Immature natural killer cell (primary cell): ENCODE data around the gene KLK15. TPM values are rescaled to one million over a fixed set of nuclear protein-coding genes. Genes with fewer than 3 reads are reported as not detected.
A peak's percentile ranks its signal among the peaks of the same experiment; 100 is the strongest.

Experiments used
- DNase-seq, 3 donors: peaks; one replicate each; pipeline ENCODE4 v3.0.0; 2022; ENCODE audit warnings: mixed read lengths in 1 of 3
- H3K27ac Mint-ChIP-seq, 6 donors: one replicate each; pipeline ENCODE4 v1.8.0; 2020; ENCODE audit warnings: mixed read lengths in 6 of 6, mild to moderate bottlenecking in 5 of 6, inconsistent platforms in 4 of 6, moderate library complexity in 3 of 6
- H3K27me3 Mint-ChIP-seq, 3 donors: one replicate each; pipeline ENCODE4 v1.8.0; 2020 to 2021; ENCODE audit warnings: low read depth in 3 of 3, mild to moderate bottlenecking in 3 of 3, mixed read lengths in 3 of 3, moderate library complexity in 3 of 3, inconsistent platforms in 1 of 3
- H3K36me3 Mint-ChIP-seq, 3 donors: one replicate each; pipeline ENCODE4 v1.8.0; 2020; ENCODE audit warnings: mixed read lengths in 3 of 3, inconsistent platforms in 2 of 3, mild to moderate bottlenecking in 2 of 3
- H3K4me1 Mint-ChIP-seq, 2 donors: one replicate each; pipeline ENCODE4 v1.8.0; 2020; ENCODE audit warnings: inconsistent platforms in 2 of 2, mild to moderate bottlenecking in 2 of 2, mixed read lengths in 2 of 2, moderate library complexity in 1 of 2
- H3K4me3 Mint-ChIP-seq, 5 donors: one replicate each; pipeline ENCODE4 v1.8.0; 2020; ENCODE audit warnings: mild to moderate bottlenecking in 5 of 5, mixed read lengths in 5 of 5, inconsistent platforms in 3 of 5, moderate library complexity in 3 of 5
- H3K9me3 Mint-ChIP-seq, 6 donors: one replicate each; pipeline ENCODE4 v1.8.0; 2020; ENCODE audit warnings: mild to moderate bottlenecking in 6 of 6, mixed read lengths in 6 of 6, inconsistent platforms in 4 of 6, moderate library complexity in 3 of 6
- polyA plus RNA-seq, 3 donors: library from polyadenylated mRNA; unstranded; fragments of 300-500 nt; fragmentation: Illumina TruSeq; gene quantifications; one replicate each; pipeline ENCODE4 v1.2.3, GENCODE V29; 2021

Gene KLK15, protein sequence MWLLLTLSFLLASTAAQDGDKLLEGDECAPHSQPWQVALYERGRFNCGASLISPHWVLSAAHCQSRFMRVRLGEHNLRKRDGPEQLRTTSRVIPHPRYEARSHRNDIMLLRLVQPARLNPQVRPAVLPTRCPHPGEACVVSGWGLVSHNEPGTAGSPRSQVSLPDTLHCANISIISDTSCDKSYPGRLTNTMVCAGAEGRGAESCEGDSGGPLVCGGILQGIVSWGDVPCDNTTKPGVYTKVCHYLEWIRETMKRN
- polyA plus RNA-seq = not detected

DNA sequence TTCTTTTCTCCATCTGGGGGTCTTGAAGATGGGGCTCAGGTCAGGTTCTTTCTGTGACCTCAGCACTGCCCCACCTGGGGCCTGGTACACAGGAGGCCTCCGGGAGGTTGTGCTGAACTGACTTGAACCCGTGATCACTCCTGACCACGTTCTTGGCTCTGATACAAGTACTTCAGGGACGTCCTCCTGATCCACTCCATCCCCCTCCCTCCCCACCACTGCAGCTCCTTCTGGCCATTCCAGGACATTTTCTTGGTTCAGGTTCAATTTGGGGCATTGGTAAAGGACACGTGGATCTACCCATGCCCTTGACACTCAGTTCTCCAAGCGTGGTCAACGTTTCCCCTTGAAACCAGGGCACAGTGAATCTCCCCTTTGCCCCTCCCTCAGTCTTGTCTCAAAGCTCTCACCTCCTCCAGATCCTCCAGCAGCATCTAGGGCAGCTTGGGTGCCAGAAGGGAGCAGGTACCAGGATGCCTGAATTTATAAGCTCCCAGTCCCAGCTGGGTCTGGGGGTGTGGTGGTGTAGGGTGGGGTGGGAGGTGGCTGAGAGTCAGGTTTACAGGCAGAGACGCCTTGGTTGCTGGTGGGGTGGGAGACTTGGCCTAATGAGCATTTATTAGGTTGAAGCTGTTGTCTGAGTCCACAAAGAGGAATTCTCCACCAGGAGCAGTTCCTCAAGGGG is at the start of gene KLK15:
Gene KLK15, minus strand, starts transcription at position 458 of the 685 bp plus-strand sequence. CDS start 2,082 bp downstream, outside the sequence.
- Mint-ChIP-seq H3K36me3 (no peaks in the 10 kb centered on the region), H3K27me3 (peaks cover 3 to 14% (median 12%) of the 10 kb centered on the region in 3 donors), H3K4me1 (peaks cover 13% of the 10 kb centered on the region in 2 donors), H3K27ac (no peak within 1 kb of the TSS), H3K4me3 (peak within 1 kb of the TSS in 3 of 5 donors; percentile 18 to 58 (median 36)), H3K9me3 (peaks cover 0 to 1% (median 0%) of the 10 kb centered on the region in 6 donors)
- DNase-seq = no peak

DNA sequence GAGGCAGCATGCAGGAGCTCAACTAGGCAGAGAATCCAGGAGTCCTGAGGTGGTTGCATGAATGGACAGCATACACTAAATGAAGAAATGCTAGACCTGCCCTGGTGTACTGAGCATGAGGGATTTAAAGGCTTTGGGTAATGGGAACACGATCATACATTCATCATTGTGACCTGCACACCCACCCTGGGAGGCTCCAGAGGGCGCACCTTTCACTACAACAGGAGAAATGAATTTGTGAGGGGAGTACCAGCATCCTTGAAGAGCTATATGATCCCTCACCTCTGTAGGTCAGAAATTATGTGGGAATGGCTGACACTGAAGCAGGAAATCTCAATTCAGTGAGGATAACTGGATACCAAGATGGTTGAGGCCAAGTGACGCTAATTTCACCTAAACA is 48.8 kb upstream of the KLK15 start:
- Mint-ChIP-seq H3K36me3 (no peaks in the 10 kb centered on the region), H3K4me3 (no peak overlapping the region), H3K27ac (no peak overlapping the region), H3K27me3 (peaks cover 3 to 12% (median 4%) of the 10 kb centered on the region in 3 donors), H3K9me3 (no peaks in the 10 kb centered on the region), H3K4me1 (no peaks in the 10 kb centered on the region)
- no peak for DNase-seq

DNA sequence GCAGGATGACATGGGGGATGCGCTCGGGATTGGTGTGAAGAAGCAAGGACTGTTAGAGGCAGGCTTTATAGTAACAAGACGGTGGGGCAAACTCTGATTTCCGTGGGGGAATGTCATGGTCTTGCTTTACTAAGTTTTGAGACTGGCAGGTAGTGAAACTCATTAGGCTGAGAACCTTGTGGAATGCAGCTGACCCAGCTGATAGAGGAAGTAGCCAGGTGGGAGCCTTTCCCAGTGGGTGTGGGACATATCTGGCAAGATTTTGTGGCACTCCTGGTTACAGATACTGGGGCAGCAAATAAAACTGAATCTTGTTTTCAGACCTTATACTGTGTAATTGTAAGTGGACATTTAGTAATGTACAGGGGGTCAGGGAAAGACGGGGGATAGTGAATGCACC is 46.9 kb upstream of the KLK15 start:
- DNase-seq = no peak
- no peaks in the 10 kb centered on the region for H3K9me3 Mint-ChIP-seq
- H3K27ac Mint-ChIP-seq = no peak overlapping the region
- no peaks in the 10 kb centered on the region for H3K36me3 Mint-ChIP-seq
- H3K4me1 Mint-ChIP-seq = no peaks in the 10 kb centered on the region
- H3K4me3 Mint-ChIP-seq = no peak overlapping the region
- H3K27me3 Mint-ChIP-seq = peaks cover 3 to 10% (median 4%) of the 10 kb centered on the region in 3 donors

DNA sequence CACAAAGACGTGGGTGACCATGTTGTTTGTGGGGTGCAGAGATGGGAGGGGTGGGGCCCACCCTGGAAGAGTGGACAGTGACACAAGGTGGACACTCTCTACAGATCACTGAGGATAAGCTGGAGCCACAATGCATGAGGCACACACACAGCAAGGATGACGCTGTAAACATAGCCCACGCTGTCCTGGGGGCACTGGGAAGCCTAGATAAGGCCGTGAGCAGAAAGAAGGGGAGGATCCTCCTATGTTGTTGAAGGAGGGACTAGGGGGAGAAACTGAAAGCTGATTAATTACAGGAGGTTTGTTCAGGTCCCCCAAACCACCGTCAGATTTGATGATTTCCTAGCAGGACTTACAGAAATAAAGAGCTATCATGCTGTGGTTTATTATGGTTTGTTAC is 45.5 kb upstream of the KLK15 start:
- Mint-ChIP-seq H3K4me3 (no peak overlapping the region), H3K4me1 (no peaks in the 10 kb centered on the region), H3K9me3 (no peaks in the 10 kb centered on the region), H3K27me3 (peaks cover 3 to 8% (median 4%) of the 10 kb centered on the region in 3 donors), H3K27ac (no peak overlapping the region), H3K36me3 (no peaks in the 10 kb centered on the region)
- DNase-seq = no peak

DNA sequence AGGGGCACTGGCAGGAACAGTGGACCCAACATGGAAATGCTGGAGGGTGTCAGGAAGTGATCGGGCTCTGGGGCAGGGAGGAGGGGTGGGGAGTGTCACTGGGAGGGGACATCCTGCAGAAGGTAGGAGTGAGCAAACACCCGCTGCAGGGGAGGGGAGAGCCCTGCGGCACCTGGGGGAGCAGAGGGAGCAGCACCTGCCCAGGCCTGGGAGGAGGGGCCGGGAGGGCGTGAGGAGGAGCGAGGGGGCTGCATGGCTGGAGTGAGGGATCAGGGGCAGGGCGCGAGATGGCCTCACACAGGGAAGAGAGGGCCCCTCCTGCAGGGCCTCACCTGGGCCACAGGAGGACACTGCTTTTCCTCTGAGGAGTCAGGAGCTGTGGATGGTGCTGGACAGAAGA is 44.0 kb upstream of the KLK15 start:
- Mint-ChIP-seq H3K27me3 (peaks cover 5 to 6% (median 5%) of the 10 kb centered on the region in 3 donors), H3K9me3 (no peaks in the 10 kb centered on the region)

DNA sequence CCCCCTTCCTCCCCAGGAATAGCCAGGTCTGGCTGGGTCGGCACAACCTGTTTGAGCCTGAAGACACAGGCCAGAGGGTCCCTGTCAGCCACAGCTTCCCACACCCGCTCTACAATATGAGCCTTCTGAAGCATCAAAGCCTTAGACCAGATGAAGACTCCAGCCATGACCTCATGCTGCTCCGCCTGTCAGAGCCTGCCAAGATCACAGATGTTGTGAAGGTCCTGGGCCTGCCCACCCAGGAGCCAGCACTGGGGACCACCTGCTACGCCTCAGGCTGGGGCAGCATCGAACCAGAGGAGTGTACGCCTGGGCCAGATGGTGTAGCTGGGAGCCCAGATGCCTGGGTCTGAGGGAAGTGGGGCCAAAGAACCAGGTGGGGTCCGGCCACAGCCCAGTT is 43.1 kb upstream of the KLK15 start:
- no peak for DNase-seq
- Mint-ChIP-seq H3K36me3 (no peaks in the 10 kb centered on the region), H3K4me3 (no peak overlapping the region), H3K27ac (no peak overlapping the region), H3K27me3 (peaks cover 4 to 6% (median 5%) of the 10 kb centered on the region in 3 donors), H3K4me1 (no peaks in the 10 kb centered on the region), H3K9me3 (no peaks in the 10 kb centered on the region)

More for the DNA sequence above, 44.0 kb upstream of the KLK15 start:
- no peak overlapping the region for H3K27ac Mint-ChIP-seq
- H3K4me3 Mint-ChIP-seq = no peak overlapping the region
- no peak for DNase-seq
- H3K4me1 Mint-ChIP-seq = no peaks in the 10 kb centered on the region
- no peaks in the 10 kb centered on the region for H3K36me3 Mint-ChIP-seq

DNA sequence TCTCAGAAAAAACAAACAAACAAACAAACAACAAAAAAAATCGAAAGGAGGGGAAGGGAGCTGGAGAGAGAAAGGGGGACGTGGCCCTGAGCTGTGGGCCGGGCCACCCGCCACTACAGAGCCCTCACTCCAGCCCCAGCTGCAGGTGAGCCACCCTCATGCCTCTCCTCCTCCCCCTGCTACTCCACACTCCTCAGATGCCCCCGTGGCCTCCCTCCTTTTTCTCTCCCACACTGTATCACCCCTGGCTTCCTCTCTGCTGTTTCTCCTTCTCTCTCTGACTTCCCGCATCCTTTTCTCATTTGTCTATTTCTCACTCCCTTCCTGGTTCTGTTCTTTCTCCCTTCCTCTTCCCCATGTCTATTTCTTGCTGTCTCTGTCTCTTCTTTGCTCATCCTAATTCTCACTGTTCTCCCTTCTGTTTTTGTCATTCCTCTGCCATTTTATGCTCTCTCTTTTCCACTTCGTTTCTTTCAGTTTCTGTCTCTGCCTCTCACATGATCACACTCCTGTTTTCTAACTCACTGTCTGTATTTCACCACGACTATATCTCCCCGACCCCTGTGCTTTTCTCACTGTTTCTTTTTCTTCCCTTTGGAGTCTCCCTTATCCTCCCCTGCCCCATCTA is 42.5 kb upstream of the KLK15 start:
- Mint-ChIP-seq H3K27ac (no peak overlapping the region), H3K27me3 (peaks cover 5 to 6% (median 5%) of the 10 kb centered on the region in 3 donors)
- DNase-seq = no peak

DNA sequence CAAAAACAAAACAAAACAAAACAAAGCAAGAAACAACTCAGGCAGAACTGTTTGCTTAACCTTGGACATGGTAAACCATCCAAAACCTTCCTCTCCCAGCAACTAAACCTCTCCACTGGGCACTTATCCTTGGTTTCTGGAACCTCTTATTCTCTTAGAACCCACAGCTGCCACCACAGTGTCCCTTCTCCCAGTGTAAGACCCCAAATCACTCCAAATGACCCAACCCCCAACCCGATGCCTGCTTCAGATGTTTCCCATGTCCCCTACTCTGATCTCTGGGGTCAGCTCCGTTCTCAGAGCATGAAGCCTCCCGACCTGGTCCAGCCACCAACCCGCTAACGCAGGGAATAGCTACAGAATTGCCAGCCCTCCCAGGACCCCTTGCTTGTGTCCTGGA is 40.8 kb upstream of the KLK15 start:
- Mint-ChIP-seq H3K36me3 (no peaks in the 10 kb centered on the region), H3K9me3 (peaks cover 0 to 3% (median 0%) of the 10 kb centered on the region in 6 donors), H3K27ac (no peak overlapping the region), H3K4me3 (no peak overlapping the region), H3K4me1 (no peaks in the 10 kb centered on the region), H3K27me3 (peaks cover 3 to 5% (median 4%) of the 10 kb centered on the region in 3 donors)
- DNase-seq = no peak

More for the DNA sequence above, 42.5 kb upstream of the KLK15 start:
- H3K9me3 Mint-ChIP-seq = peaks cover 0 to 1% (median 0%) of the 10 kb centered on the region in 6 donors
- no peaks in the 10 kb centered on the region for H3K36me3 Mint-ChIP-seq
- H3K4me3 Mint-ChIP-seq = no peak overlapping the region
- H3K4me1 Mint-ChIP-seq = no peaks in the 10 kb centered on the region

DNA sequence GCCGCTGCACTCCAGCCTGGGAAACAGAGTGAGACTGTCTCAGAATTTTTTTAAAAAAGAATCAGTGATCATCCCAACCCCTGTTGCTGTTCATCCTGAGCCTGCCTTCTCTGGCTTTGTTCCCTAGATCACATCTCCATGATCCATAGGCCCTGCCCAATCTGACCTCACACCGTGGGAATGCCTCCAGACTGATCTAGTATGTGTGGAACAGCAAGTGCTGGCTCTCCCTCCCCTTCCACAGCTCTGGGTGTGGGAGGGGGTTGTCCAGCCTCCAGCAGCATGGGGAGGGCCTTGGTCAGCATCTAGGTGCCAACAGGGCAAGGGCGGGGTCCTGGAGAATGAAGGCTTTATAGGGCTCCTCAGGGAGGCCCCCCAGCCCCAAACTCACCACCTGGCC is 39.7 kb upstream of the KLK15 start, which contains the start of gene KLK2:
Gene KLK2, plus strand, starts transcription at position 384 of the 400 bp plus-strand sequence. CDS start 35 bp downstream, outside the sequence.
- Mint-ChIP-seq H3K4me1 (no peaks in the 10 kb centered on the region), H3K27me3 (peaks cover 2 to 8% (median 6%) of the 10 kb centered on the region in 3 donors), H3K4me3 (no peak within 1 kb of the TSS), H3K9me3 (peaks cover 0 to 3% (median 0%) of the 10 kb centered on the region in 6 donors), H3K27ac (no peak within 1 kb of the TSS), H3K36me3 (no peaks in the 10 kb centered on the region)
- DNase-seq = no peak

DNA sequence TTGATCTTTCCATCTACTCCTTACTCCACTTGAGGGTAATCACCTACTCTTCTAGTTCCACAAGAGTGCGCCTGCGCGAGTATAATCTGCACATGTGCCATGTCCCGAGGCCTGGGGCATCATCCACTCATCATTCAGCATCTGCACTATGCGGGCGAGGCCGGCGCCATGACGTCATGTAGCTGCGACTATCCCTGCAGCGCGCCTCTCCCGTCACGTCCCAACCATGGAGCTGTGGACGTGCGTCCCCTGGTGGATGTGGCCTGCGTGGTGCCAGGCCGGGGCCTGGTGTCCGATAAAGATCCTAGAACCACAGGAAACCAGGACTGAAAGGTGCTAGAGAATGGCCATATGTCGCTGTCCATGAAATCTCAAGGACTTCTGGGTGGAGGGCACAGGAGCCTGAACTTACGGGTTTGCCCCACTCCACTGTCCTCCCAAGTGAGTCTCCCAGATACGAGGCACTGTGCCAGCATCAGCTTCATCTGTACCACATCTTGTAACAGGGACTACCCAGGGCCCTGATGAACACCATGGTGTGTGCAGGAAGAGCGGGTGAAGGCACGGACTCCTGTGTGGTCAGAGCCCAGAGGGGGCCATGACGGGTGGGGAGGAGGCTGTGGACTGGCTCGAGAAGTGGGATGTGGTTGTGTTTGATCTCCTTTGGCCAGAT is 37.2 kb upstream of the KLK15 start:
- peaks cover 2 to 9% (median 7%) of the 10 kb centered on the region in 3 donors for H3K27me3 Mint-ChIP-seq
- peaks cover 0 to 3% (median 0%) of the 10 kb centered on the region in 6 donors for H3K9me3 Mint-ChIP-seq
- no peaks in the 10 kb centered on the region for H3K4me1 Mint-ChIP-seq
- DNase-seq = no peak
- no peak overlapping the region for H3K4me3 Mint-ChIP-seq
- H3K27ac Mint-ChIP-seq = no peak overlapping the region
- no peaks in the 10 kb centered on the region for H3K36me3 Mint-ChIP-seq

DNA sequence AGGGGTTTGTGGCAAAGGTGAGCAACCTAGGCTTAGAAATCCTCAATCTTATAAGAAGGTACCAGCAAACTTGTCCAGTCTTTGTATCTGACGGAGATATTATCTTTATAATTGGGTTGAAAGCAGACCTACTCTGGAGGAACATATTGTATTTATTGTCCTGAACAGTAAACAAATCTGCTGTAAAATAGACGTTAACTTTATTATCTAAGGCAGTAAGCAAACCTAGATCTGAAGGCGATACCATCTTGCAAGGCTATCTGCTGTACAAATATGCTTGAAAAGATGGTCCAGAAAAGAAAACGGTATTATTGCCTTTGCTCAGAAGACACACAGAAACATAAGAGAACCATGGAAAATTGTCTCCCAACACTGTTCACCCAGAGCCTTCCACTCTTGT is 36.1 kb upstream of the KLK15 start:
- Mint-ChIP-seq H3K27ac (no peak overlapping the region), H3K27me3 (peaks cover 2 to 11% (median 8%) of the 10 kb centered on the region in 3 donors)

DNA sequence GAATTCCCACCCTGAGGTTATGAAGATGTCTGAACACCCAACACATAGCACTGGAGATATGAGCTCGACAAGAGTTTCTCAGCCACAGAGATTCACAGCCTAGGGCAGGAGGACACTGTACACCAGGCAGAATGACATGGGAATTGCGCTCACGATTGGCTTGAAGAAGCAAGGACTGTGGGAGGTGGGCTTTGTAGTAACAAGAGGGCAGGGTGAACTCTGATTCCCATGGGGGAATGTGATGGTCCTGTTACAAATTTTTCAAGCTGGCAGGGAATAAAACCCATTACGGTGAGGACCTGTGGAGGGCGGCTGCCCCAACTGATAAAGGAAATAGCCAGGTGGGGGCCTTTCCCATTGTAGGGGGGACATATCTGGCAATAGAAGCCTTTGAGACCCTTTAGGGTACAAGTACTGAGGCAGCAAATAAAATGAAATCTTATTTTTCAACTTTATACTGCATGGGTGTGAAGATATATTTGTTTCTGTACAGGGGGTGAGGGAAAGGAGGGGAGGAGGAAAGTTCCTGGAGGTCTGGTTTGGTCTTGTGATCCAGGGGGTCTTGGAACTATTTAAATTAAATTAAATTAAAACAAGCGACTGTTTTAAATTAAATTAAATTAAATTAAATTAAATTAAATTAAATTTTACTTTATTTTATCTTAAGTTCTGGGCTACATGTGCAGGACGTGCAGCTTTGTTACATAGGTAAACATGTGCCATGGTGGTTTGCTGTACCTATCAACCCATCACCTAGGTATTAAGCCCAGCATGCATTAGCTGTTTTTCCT is 28.3 kb upstream of the KLK15 start:
- DNase-seq = no peak
- H3K27ac Mint-ChIP-seq = no peak overlapping the region
- H3K4me1 Mint-ChIP-seq = no peaks in the 10 kb centered on the region
- peaks cover 4 to 15% (median 6%) of the 10 kb centered on the region in 3 donors for H3K27me3 Mint-ChIP-seq
- no peaks in the 10 kb centered on the region for H3K9me3 Mint-ChIP-seq
- H3K4me3 Mint-ChIP-seq = no peak overlapping the region
- H3K36me3 Mint-ChIP-seq = peaks cover 0 to 4% (median 0%) of the 10 kb centered on the region in 3 donors

More for the DNA sequence above, 36.1 kb upstream of the KLK15 start:
- Mint-ChIP-seq H3K4me3 (no peak overlapping the region), H3K4me1 (no peaks in the 10 kb centered on the region), H3K36me3 (no peaks in the 10 kb centered on the region), H3K9me3 (peaks cover 0 to 3% (median 0%) of the 10 kb centered on the region in 6 donors)
- DNase-seq = no peak

DNA sequence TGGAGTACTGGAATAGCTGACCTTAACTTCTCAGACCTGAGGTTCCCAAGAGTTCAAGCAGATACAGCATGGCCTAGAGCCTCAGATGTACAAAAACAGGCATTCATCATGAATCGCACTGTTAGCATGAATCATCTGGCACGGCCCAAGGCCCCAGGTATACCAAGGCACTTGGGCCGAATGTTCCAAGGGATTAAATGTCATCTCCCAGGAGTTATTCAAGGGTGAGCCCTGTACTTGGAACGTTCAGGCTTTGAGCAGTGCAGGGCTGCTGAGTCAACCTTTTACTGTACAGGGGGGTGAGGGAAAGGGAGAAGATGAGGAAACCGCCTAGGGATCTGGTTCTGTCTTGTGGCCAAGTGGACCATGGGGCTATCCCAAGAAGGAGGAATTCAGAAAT is 27.6 kb upstream of the KLK15 start:
- H3K27ac Mint-ChIP-seq = no peak overlapping the region
- DNase-seq = no peak
- peaks cover 4 to 15% (median 6%) of the 10 kb centered on the region in 3 donors for H3K27me3 Mint-ChIP-seq
- H3K4me3 Mint-ChIP-seq = no peak overlapping the region
- no peaks in the 10 kb centered on the region for H3K9me3 Mint-ChIP-seq
- no peaks in the 10 kb centered on the region for H3K4me1 Mint-ChIP-seq
- H3K36me3 Mint-ChIP-seq = peaks cover 0 to 4% (median 0%) of the 10 kb centered on the region in 3 donors
